H1 (cell line): Measurements from ENCODE around the gene ATP5ME. TPM values are rescaled to one million over a fixed set of nuclear protein-coding genes. Genes with fewer than 3 reads are reported as not detected.

Source experiments
- CTCF ChIA-PET: fragments of 300-600 bp; sonication (Branson Sonifier 250); formaldehyde crosslinking; loops from one replicate; lab custom pipeline; 2021; ENCODE audit not compliant: partially characterized antibody; lab: Charles Lee
- POLR2A ChIA-PET: fragments of 300-600 bp; sonication (Branson Sonifier 250); formaldehyde crosslinking; loops from one replicate; lab custom pipeline; 2021; ENCODE audit warnings: inconsistent platforms; ENCODE audit not compliant: partially characterized antibody; lab: Charles Lee
- DNase-seq, 2 experiments: peaks; one replicate each; pipeline versions ENCODE4 v3.0.0 to v3.0.0-alpha.2; 2010 to 2022; ENCODE audit warnings: low spot score in 2 of 2, low read depth in 1 of 2, mixed read lengths in 1 of 2
- FAIRE-seq: peaks from 2 replicates; lab custom pipeline; 2011; peaks lifted over from hg19 to GRCh38; lab: Jason Lieb, UNC
- H2AFZ ChIP-seq: 2 replicates; pipeline ENCODE4 v1.8.1; 2012; ENCODE audit warnings: low read length, inconsistent platforms
- H2AK5ac ChIP-seq: 2 replicates; pipeline ENCODE4 v1.6.1; 2013; ENCODE audit warnings: low read depth, low read length
- H2BK120ac ChIP-seq: replicated peaks from 2 replicates; pipeline ENCODE3; 2013; ENCODE audit warnings: low read depth, low read length, inconsistent platforms
- H2BK12ac ChIP-seq: 2 replicates; pipeline ENCODE4 v1.6.1; 2013; ENCODE audit warnings: low read depth, low read length
- H2BK15ac ChIP-seq: 2 replicates; pipeline ENCODE4 v1.6.1; 2013; ENCODE audit warnings: low read length
- H2BK20ac ChIP-seq: 2 replicates; pipeline ENCODE4 v1.6.1; 2013; ENCODE audit warnings: low read length
- H2BK5ac ChIP-seq: 2 replicates; pipeline ENCODE4 v1.6.1; 2013; ENCODE audit warnings: low read depth, low read length
- H3K14ac ChIP-seq: 2 replicates; pipeline ENCODE4 v1.6.1; 2013; ENCODE audit warnings: inconsistent platforms; ENCODE audit not compliant: insufficient read length
- H3K18ac ChIP-seq: 2 replicates; pipeline ENCODE4 v1.6.1; 2013; ENCODE audit warnings: low read length; ENCODE audit errors: extremely low read depth
- H3K23ac ChIP-seq: 2 replicates; pipeline ENCODE4 v1.6.1; 2013; ENCODE audit warnings: inconsistent platforms; ENCODE audit not compliant: insufficient read length
- H3K23me2 ChIP-seq: 2 replicates; pipeline ENCODE4 v1.6.1; 2013; ENCODE audit warnings: low read depth, low read length
- H3K27ac ChIP-seq: 2 replicates; pipeline ENCODE4 v1.6.1; 2011; ENCODE audit warnings: low read depth, low read length, inconsistent platforms
- H3K27me3 ChIP-seq, 4 experiments: replicated peaks in 1 of 4; 1 replicate in 1 of 4; 2 replicates in 3 of 4; pipeline versions ENCODE4 v1.6.1 to v1.8.1; 2011 to 2013; ENCODE audit warnings: low read length in 3 of 4, mild to moderate bottlenecking in 3 of 4, inconsistent platforms in 2 of 4, mixed read lengths in 2 of 4, moderate library complexity in 1 of 4; ENCODE audit not compliant: control insufficient read depth in 3 of 4, insufficient read depth in 3 of 4; ENCODE audit errors: extremely low read depth in 1 of 4
- H3K36me3 ChIP-seq, 4 experiments: 2 replicates each; pipeline versions ENCODE4 v1.6.1 to v1.8.1; 2011 to 2013; ENCODE audit warnings: mild to moderate bottlenecking in 4 of 4, low read length in 3 of 4, moderate library complexity in 2 of 4, control low read depth in 1 of 4, inconsistent platforms in 1 of 4; ENCODE audit not compliant: insufficient read depth in 4 of 4, control insufficient read depth in 2 of 4
- H3K4ac ChIP-seq: replicated peaks from 2 replicates; pipeline ENCODE3; 2013; ENCODE audit warnings: low read length, low read depth, mixed read lengths, inconsistent platforms; ENCODE audit not compliant: insufficient read length
- H3K4me1 ChIP-seq, 4 experiments: replicated peaks in 1 of 4; 1 replicate in 1 of 4; 2 replicates in 3 of 4; pipeline versions ENCODE4 v1.6.1 to v1.8.1; 2011 to 2013; ENCODE audit warnings: low read length in 3 of 4, inconsistent platforms in 2 of 4, mixed read lengths in 1 of 4; ENCODE audit not compliant: insufficient read depth in 4 of 4, control insufficient read depth in 3 of 4
- H3K4me2 ChIP-seq, 2 experiments: 2 replicates each; pipeline versions ENCODE4 v1.6.1 to v1.8.1; 2011 to 2013; ENCODE audit warnings: low read depth in 2 of 2, low read length in 2 of 2, control low read depth in 1 of 2, inconsistent platforms in 1 of 2, mild to moderate bottlenecking in 1 of 2; ENCODE audit not compliant: insufficient read depth in 1 of 2
- H3K4me3 ChIP-seq, 4 experiments: fragments of 200-600, 300-600 bp in 1 of 4; sonication (generic), shearing (Covaris generic), sonication (Bioruptor Twin) in 1 of 4; 2 replicates each; pipeline versions ENCODE4 v1.5.1 to v1.8.1; 2011 to 2016; ENCODE audit warnings: low read length in 4 of 4, low read depth in 3 of 4, control low read depth in 2 of 4, inconsistent platforms in 2 of 4, mild to moderate bottlenecking in 2 of 4, mixed read lengths in 1 of 4, moderate library complexity in 1 of 4; ENCODE audit not compliant: insufficient read depth in 2 of 4; ENCODE audit errors: extremely low read depth in 1 of 4
- H3K56ac ChIP-seq: replicated peaks from 2 replicates; pipeline ENCODE3; 2013; ENCODE audit warnings: low read depth, mild to moderate bottlenecking, mixed read lengths, low read length, inconsistent platforms; ENCODE audit not compliant: insufficient read length
- H3K79me1 ChIP-seq: 2 replicates; pipeline ENCODE4 v1.6.1; 2013; ENCODE audit warnings: low read depth, low read length, control low read depth
- H3K79me2 ChIP-seq, 2 experiments: 2 replicates each; pipeline versions ENCODE4 v1.6.1 to v1.8.1; 2012 to 2013; ENCODE audit warnings: low read length in 2 of 2, mild to moderate bottlenecking in 2 of 2, inconsistent platforms in 1 of 2; ENCODE audit not compliant: insufficient read depth in 2 of 2, control insufficient read depth in 1 of 2
- H3K9ac ChIP-seq, 4 experiments: replicated peaks in 1 of 4; 1 replicate in 1 of 4; 2 replicates in 3 of 4; pipeline versions ENCODE4 v1.6.1 to v1.8.1; 2011 to 2013; ENCODE audit warnings: low read depth in 3 of 4, low read length in 3 of 4, control low read depth in 2 of 4, mild to moderate bottlenecking in 2 of 4, moderate library complexity in 2 of 4, inconsistent platforms in 1 of 4; ENCODE audit errors: extremely low read depth in 1 of 4
- H3K9me3 ChIP-seq, 2 experiments: 2 replicates each; pipeline versions ENCODE4 v1.6.1 to v1.8.1; 2012 to 2013; ENCODE audit warnings: mild to moderate bottlenecking in 2 of 2, moderate library complexity in 2 of 2, control low read depth in 1 of 2, inconsistent platforms in 1 of 2, low read depth in 1 of 2, low read length in 1 of 2, mixed read lengths in 1 of 2; ENCODE audit not compliant: insufficient read depth in 2 of 2
- H4K20me1 ChIP-seq, 2 experiments: replicated peaks in 1 of 2; 2 replicates each; pipeline versions ENCODE3 to v1.8.1; 2011 to 2013; ENCODE audit warnings: inconsistent platforms in 2 of 2, low read length in 2 of 2, mild to moderate bottlenecking in 1 of 2; ENCODE audit not compliant: insufficient read depth in 2 of 2, control insufficient read depth in 1 of 2
- H4K5ac ChIP-seq: 2 replicates; pipeline ENCODE4 v1.6.1; 2013; ENCODE audit warnings: low read length, low read depth, mixed read lengths, inconsistent platforms; ENCODE audit not compliant: insufficient read length
- H4K8ac ChIP-seq: 2 replicates; pipeline ENCODE4 v1.8.0; 2013; ENCODE audit warnings: mild to moderate bottlenecking, moderate library complexity, low read length, inconsistent platforms; ENCODE audit not compliant: insufficient read depth; ENCODE audit errors: extremely low read depth
- H4K91ac ChIP-seq: replicated peaks from 2 replicates; pipeline ENCODE3; 2013; ENCODE audit warnings: low read length, mixed read lengths, inconsistent platforms; ENCODE audit not compliant: insufficient read length
- BACH1 ChIP-seq: IDR thresholded peaks from 2 replicates; pipeline ENCODE4 v1.6.1; 2012; ENCODE audit warnings: low read length, improper control_type of control experiment
- CBX8 ChIP-seq: fragments of 300-800, 300-1000 bp; sonication (generic); IDR thresholded peaks from 2 replicates; pipeline ENCODE4 v1.7.1; 2016; ENCODE audit warnings: low read depth, low read length, borderline replicate concordance
- CHD2 ChIP-seq: IDR thresholded peaks from 2 replicates; pipeline ENCODE4 v1.6.1; 2012; ENCODE audit warnings: low read length, improper control_type of control experiment
- HDAC6 ChIP-seq: IDR thresholded peaks from one replicate; pipeline ENCODE4 v1.7.1; 2012; ENCODE audit warnings: low read depth, mild to moderate bottlenecking, inconsistent platforms, low read length, moderate library complexity
- KDM4A ChIP-seq: IDR thresholded peaks from one replicate; pipeline ENCODE4 v1.7.1; 2012; ENCODE audit warnings: low read depth, mild to moderate bottlenecking, moderate library complexity, low read length, inconsistent platforms; ENCODE audit not compliant: severe bottlenecking
- NANOG ChIP-seq: IDR thresholded peaks from 2 replicates; pipeline ENCODE4 v1.6.1; 2011; ENCODE audit warnings: low read length, low read depth, mild to moderate bottlenecking, inconsistent platforms; ENCODE audit not compliant: insufficient read depth, poor library complexity, severe bottlenecking
- POLR2A ChIP-seq, 2 experiments: IDR thresholded peaks; 1 replicate in 1 of 2; 2 replicates in 1 of 2; pipeline ENCODE4 v1.6.1; 2011; ENCODE audit warnings: low read depth in 2 of 2, low read length in 2 of 2, mild to moderate bottlenecking in 2 of 2; ENCODE audit errors: control extremely low read depth in 1 of 2
- POU5F1 ChIP-seq: IDR thresholded peaks from 2 replicates; pipeline ENCODE4 v1.6.1; 2011; ENCODE audit warnings: low read depth, mild to moderate bottlenecking, low read length, moderate library complexity
- RAD21 ChIP-seq, 2 experiments: IDR thresholded peaks in 1 of 2; conservative IDR thresholded peaks in 1 of 2; 2 replicates each; pipeline ENCODE4 v1.6.1; 2011; ENCODE audit warnings: low read depth in 2 of 2, low read length in 2 of 2, improper control_type of control experiment in 1 of 2, inconsistent platforms in 1 of 2, mild to moderate bottlenecking in 1 of 2, moderate library complexity in 1 of 2
- RNF2 ChIP-seq: fragments of 200-900, 300-1000 bp; sonication (generic); IDR thresholded peaks from 2 replicates; pipeline ENCODE4 v1.7.1; 2016; ENCODE audit warnings: borderline replicate concordance, low read depth, mild to moderate bottlenecking, antibody characterized with exemption, low read length; ENCODE audit not compliant: poor library complexity, severe bottlenecking; ENCODE audit errors: missing control alignments
- TCF12 ChIP-seq: IDR thresholded peaks from 2 replicates; pipeline ENCODE4 v1.6.1; 2011; ENCODE audit warnings: low read depth, mild to moderate bottlenecking, low read length
- ZNF274 ChIP-seq: IDR thresholded peaks from 2 replicates; pipeline ENCODE4 v1.7.0; 2012; ENCODE audit warnings: low read length, borderline replicate concordance; ENCODE audit errors: extremely low read depth
- WGBS, 2 experiments: shearing (Covaris generic) in 1 of 2; methylation state at CpG; one replicate each; pipeline versions ENCODE4 v1.1.6 to v1.1.7; 2013 to 2015; ENCODE audit warnings: low lambda C conversion rate in 2 of 2, mixed read lengths in 2 of 2, inconsistent platforms in 1 of 2, low coverage in 1 of 2, missing lambda C conversion rate in 1 of 2; ENCODE audit not compliant: insufficient replicate concordance in 2 of 2, insufficient coverage in 1 of 2, insufficient read length in 1 of 2; ENCODE audit errors: extremely low coverage in 1 of 2, missing lambda C conversion rate in 1 of 2; 5-methylcytosine and 5-hydroxymethylcytosine counted together
- polyA plus RNA-seq, 7 experiments: library from polyadenylated mRNA; depleted of rRNA in 3 of 7; stranded (reverse) in 5 of 7; unstranded in 2 of 7; fragments of >200 nt in 5 of 7; fragments of 200-250 nt in 2 of 7; gene quantifications; 1 replicate in 5 of 7; 2 replicates in 1 of 7; 4 replicates in 1 of 7; pipeline versions ENCODE4 v1.2.1 to v1.2.3, GENCODE V29; 2011 to 2013; ENCODE audit warnings: missing spikeins in 2 of 7, mixed read lengths in 2 of 7
- total RNA-seq: library from RNA; stranded (reverse); fragmentation: NEBNext Ultra II Directional; extraction: Animal tissue kit (Norgen Biotek cat#: 25700); gene quantifications from 2 replicates; pipeline ENCODE4 v1.2.1, GENCODE V29; 2021

ATP5ME gene
- total and polyA plus RNA-seq, 2 of the 8 experiments (the other 6 are each of a cell fraction or from before 2014, with no cell fraction given), result 375 to 450 TPM

DNA sequence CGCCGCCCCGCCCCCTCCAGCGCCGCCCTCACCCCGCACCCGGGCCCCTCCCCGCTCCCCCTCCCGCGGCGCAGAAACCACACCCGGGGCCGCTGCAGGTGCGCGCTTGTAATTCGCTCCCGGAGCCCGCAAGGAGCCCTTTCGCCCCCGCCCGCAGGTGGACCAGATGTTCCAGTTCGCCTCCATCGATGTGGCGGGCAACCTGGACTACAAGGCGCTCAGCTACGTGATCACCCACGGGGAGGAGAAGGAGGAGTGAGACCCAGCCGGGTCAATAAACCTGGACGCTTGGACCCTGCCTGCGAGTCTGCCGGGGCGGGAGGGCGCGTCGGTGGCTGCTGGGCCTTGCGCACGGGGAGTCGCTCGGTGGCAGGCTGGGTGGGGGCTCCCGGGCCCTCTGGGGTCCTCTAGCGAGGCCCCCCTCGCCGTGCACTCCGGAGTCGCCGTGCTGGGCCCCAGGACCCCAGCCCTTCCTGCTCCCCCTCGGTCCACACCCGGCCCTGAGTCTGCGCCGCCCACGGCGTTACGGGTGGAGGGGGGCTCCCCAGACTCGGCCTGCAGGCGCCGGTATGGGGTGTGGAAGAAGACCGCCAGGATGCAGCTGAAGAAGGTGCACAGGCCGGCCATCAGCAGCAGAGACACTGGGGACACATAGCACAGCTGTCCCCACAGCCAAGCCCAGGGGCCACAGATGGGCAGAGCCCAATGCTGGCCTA is 7.8 kb upstream of the ATP5ME start:
- Histone ChIP-seq H3K4me1 (peaks cover 0 to 19% (median 5%) of the 10 kb centered on the region in 4 experiments; a peak in 5 of 7 replicates), H3K4me3 (no peak overlapping the region), H2BK20ac (no peak overlapping the region), H3K4me2 (peak overlapping the region; percentile 41 to 58; a peak in 3 of 4 replicates), H3K14ac (no peak overlapping the region), H3K56ac (no peak overlapping the region), H3K27ac (no peak overlapping the region), H3K79me1 (no peaks in the 10 kb centered on the region), H2BK120ac (no peak overlapping the region), H3K23ac (no peak overlapping the region), H2AFZ (no peak overlapping the region), H4K8ac (0 out of 2 replicates have a peak overlapping the region, but pooled peaks have one; percentile 4), H2BK15ac (no peak overlapping the region), H3K9ac (no peak overlapping the region), H3K79me2 (no peaks in the 10 kb centered on the region), H4K5ac (no peak overlapping the region), H4K20me1 (peaks cover 0 to 14% of the 10 kb centered on the region in 2 experiments), H3K36me3 (no peaks in the 10 kb centered on the region), H3K27me3 (no peaks in the 10 kb centered on the region; a peak in 2 of 7 replicates), H3K9me3 (no peaks in the 10 kb centered on the region), H3K18ac (no peak overlapping the region), H3K23me2 (no peaks in the 10 kb centered on the region), H2BK5ac (no peak overlapping the region), H3K4ac (no peak overlapping the region), H2BK12ac (no peak overlapping the region), H4K91ac (no peak overlapping the region), H2AK5ac (no peak overlapping the region)
- 90% methylated on average over 35 of the region's 58 CpGs; no CpG with 5 or more reads in 1 of the 2 experiments for WGBS, 2 experiments
- CTCF ChIA-PET, result interaction anchor here (0.7 to 1.3 kb wide), 2 partner anchors 28 to 79 kb away, joined by 3 read pairs; no protein-coding TSS in a partner anchor
- peak in 1 of 2 experiments; percentile 76 for DNase-seq
- POLR2A ChIA-PET, result interaction anchor here (2.0 to 6.3 kb wide), 3 partner anchors 9 to 16 kb away, joined by 5 to 34 read pairs (median 25); partner anchors contain the start of genes ATP5ME and MYL5
- FAIRE-seq, result no peak
- TF ChIP-seq NANOG, result no peak
- TF ChIP-seq CBX8, result no peak
- TF ChIP-seq BACH1, result no peak
- TF ChIP-seq POU5F1, result no peak
- no peak for TF ChIP-seq RAD21 (IDR thresholded peaks at IDR 0.05 in 1 of 2, conservative IDR thresholded peaks at IDR 0.05 in 1 of 2; ENCODE audit: low read depth in 2 of 2, low read length in 2 of 2)
- no peak for TF ChIP-seq RNF2
- no peak for TF ChIP-seq ZNF274
- TF ChIP-seq KDM4A, result no peak
- no peak for TF ChIP-seq TCF12
- TF ChIP-seq HDAC6, result no peak
- no peak for TF ChIP-seq POLR2A (IDR thresholded peaks at IDR 0.05; ENCODE audit: control extremely low read depth in 1 of 2, low read depth in 2 of 2, low read length in 2 of 2)
- no peak for TF ChIP-seq CHD2
